RKO (cell line): Measurements from ENCODE around the gene POLR2E.

Experiments used
- DNase-seq: peaks from one replicate; pipeline ENCODE4 v3.0.0-alpha.2; 2016; ENCODE audit warnings: low spot score

Gene POLR2E

DNA sequence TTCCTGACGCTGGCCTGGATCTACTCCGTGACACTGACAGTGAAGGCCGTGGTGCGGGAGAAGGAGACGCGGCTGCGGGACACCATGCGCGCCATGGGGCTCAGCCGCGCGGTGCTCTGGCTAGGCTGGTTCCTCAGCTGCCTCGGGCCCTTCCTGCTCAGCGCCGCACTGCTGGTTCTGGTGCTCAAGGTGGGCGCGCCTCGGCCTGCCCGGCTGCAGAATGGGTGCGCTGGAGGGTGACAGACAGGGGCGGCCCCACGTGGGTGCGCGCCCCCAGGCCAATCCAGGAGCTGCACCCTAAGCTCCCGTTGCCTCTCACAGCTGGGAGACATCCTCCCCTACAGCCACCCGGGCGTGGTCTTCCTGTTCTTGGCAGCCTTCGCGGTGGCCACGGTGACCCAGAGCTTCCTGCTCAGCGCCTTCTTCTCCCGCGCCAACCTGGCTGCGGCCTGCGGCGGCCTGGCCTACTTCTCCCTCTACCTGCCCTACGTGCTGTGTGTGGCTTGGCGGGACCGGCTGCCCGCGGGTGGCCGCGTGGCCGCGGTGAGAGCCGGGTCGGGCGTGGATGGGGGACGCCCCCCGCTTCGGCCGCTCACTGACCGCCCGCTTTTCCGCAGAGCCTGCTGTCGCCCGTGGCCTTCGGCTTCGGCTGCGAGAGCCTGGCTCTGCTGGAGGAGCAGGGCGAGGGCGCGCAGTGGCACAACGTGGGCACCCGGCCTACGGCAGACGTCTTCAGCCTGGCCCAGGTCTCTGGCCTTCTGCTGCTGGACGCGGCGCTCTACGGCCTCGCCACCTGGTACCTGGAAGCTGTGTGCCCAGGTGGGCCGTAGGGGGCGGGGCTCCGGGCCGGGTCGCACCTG, 48.1 kb downstream of the POLR2E start:
- no peak for DNase-seq

DNA sequence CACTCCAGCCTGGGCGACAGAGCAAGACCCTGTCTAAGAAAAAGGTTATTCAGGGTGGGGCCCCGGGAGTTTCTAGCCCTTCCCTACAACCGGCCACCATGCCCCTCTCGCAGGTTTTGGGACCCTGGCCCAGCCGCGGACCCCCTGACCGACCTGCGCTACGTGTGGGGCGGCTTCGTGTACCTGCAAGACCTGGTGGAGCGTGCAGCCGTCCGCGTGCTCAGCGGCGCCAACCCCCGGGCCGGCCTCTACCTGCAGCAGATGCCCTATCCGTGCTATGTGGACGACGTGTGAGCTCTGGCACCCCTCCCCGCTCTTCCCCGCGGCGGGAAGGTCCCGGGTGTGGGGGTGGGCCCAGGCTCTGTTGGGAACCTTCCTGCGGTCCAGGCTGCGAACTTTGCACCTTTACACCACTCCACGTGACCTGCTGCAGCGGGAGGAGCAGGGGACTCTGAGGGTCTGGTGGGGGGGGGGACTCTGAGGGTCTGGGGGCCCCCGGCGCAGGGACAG, 49.0 kb downstream of the POLR2E start:
- DNase-seq = no peak

DNA sequence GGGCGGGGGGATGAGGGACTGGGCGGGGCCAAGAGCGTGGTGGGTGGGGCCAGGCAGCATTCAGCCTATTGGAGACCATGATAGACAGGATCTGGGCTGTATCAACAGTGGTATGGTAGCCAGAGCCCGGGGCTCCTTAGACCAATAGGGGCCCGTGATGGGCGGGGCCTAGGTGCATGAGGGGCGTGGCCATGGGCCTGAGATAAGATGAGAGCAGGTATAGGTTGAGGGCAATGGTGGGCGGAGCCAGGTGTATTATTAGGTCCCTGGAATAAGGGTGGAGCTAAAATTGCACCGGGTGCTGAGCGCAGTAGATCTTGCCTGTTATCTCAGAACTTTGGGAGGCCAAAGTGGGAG, 50.0 kb downstream of the POLR2E start:
- DNase-seq = peak; percentile 81

DNA sequence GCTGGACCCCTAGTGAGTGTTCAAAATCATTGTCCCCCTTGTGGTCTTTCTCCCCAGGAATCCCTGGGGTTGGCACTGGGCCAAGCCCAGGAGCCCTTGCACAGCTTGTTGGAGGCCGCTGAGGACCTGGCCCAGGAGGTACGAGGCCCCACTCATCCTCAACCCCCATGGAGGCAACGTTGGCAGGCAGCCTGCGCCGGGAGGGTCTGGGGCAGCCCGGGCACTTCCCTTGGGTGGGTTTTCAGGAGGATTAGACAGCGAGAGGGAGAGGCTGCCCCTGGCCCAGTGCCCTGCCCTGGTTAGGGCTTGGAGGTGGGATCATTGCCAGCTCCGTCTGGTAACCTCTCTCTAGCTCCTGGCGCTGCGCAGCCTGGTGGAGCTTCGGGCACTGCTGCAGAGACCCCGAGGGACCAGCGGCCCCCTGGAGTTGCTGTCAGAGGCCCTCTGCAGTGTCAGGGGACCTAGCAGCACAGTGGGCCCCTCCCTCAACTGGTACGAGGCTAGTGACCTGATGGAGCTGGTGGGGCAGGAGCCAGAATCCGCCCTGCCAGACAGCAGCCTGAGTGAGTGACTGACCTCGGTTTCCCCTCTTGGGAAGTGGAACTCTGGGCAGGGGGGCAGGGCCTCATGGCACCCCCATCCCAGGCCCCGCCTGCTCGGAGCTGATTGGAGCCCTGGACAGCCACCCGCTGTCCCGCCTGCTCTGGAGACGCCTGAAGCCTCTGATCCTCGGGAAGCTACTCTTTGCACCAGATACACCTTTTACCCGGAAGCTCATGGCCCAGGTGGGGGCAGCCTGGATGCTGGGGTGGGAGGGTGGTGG, 52.3 kb downstream of the POLR2E start:
- DNase-seq = no peak

DNA sequence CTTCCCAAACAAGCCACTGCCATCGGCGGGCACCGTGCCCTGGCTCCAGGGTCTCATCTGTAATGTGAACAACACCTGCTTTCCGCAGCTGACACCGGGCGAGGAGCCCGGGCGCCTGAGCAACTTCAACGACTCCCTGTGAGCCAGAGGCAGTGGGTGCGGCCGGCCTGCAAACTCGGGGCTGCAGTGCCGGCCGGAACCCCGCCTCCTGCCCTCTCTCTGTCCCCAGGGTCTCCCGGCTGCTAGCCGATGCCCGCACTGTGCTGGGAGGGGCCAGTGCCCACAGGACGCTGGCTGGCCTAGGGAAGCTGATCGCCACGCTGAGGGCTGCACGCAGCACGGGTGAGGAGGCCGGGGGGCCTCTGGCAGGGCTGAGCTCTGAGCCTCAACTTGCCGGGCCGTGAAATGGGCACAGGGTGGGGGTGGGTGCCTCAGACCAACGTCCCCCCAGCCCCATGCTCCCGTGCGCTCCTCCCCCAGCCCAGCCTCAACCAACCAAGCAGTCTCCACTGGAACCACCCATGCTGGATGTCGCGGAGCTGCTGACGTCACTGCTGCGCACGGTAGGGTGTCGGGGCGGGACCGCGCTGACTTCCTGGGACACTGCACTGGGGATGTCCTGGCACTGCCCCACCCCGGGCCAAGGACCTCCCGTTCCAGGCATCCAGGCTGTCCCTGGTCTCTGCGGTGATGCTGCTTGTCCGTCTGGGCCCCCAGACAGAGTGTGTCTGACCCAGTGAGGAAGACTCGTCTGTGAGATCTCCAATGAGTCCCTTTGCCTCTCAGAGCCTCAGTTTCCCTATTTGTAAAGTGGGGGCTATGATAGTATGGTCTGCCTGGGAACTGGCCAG, 53.1 kb downstream of the POLR2E start:
- no peak for DNase-seq

DNA sequence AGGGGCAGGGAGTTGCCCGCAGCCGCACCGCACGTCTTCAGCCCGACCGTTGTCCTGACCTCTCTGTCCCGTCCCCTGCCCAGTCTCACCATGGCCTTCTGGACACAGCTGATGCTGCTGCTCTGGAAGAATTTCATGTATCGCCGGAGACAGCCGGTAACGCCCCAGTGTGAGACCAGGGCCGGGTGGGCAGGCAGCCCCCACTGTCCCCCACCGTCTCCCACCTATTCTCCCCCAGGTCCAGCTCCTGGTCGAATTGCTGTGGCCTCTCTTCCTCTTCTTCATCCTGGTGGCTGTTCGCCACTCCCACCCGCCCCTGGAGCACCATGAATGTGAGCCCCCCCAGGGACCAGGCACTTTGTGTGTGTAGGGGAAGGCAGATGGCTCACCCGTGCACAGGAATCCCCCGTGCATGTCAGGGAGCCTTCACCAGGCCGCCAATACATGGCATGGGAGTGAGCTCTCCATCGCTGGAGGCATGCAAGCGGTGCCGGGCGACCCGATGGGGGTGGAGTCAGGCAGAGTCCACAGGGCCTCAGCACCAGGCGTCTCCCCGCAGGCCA, 53.8 kb downstream of the POLR2E start:
- no peak for DNase-seq

DNA sequence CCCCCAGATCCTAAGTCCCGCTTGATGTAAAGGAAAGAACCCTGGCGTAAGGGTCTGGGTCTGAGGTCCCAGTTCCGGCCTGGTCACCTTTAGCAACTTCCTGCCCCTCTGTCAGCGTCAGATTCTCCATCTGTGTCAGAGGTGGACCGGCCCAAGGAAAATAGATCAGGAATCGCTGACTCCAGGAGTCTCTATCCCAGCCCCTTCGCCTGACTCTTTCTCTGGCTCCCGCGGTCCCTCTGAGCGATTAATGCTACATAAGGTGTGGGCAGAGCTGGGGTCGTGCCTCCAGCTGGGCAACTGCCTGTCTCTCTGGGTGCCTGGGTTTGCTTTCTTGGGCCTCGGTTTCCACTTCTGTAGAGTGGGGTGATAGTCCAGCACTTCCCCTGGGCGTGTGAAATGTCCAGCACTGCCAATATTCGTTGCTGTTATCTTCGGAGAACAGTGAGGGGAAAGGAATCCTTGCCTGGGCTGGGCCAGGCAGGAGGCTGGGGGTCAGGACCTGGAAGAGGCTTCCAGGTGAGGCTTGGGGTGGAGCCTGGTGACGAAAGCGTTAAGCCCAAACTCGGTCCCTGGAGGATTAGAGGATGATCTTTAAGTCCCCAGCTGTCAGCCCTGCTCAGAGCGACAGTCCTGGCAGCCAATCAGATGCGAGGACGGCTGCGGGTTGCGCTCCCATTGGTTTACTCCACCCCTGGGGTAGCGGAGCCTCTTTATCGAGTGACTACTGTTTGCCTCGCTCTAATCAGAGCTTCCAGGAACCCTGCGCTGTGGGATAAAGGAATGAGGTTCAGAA, 54.5 kb downstream of the POLR2E start:
- peak; percentile 93 for DNase-seq

DNA sequence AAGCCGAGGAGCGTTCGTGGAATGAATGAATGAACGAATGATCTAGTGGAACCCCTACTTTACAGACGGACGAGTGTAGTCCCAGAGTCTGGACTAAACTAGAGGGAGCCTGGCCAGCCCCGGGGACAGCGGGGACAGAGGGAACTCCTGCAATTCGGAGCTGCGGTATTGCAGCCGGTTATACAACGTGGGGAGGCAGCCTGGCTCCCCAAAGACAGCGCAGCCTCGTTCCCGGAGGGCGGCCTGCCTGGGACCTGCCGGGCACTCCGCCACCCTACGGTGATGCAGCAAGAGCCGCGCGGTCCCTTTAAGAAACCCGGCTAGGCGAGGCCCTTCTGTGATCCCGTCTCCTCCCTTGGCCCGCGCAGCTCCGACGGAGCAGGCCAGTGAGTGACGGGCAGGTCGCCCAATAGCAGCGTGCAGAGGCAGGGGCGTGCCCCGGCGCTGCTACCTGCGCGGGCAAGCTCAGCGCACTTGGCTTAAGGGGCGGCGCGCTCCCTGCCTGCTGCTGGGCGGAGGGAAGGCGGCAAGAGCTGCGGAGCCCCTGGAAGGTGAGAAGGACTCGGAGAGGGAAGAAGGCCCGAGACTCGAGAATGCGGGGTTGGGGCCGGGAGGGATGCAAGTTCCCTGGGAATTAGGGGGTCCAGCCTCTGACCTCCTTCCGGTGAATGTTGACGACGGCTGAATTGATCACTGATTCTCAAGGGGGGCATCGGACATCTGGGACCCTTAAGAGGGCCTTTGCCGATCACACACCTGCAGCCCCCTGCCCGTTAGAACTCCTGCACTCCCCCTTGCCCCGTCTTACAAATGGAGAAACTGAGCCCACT, 55.3 kb downstream of the POLR2E start, which contains the start of gene ABCA7:
Gene ABCA7, plus strand, starts transcription at position 462 of the 830 bp plus-strand sequence. CDS start 1,255 bp downstream, outside the sequence.
- peak; percentile 98 for DNase-seq

DNA sequence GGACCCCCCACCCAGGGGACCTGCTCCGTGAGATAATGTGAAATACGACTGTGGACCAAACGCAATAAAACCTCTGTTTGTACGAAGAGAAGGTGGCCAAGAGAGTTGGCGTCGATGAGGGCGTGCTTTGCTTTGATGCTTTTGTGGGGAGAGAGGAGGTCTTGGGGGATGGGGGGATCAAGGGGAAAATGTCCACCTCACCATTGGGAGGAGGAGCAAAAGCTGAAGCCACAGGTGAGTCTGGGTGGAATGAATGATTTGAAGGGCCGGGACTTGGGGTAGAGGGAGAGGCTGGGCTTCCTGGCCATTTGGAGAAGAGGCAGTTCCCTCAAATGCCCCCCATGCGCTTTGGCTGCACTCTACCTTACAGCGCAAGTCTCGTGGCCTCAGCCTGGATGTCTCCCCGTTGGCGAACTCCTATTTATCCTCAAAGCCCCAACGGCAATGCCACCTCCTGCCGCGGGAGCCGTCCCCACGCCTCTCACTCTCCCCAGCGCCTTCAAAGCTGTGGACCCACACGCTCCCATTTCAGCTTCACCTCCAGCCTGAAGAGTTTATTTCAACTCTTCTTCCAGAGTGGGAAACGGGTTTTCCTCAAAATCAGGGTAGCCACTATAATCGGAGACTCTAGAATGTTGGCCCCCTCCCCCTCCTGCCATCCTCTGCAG, 56.1 kb downstream of the POLR2E start:
- DNase-seq = peak; percentile 29

DNA sequence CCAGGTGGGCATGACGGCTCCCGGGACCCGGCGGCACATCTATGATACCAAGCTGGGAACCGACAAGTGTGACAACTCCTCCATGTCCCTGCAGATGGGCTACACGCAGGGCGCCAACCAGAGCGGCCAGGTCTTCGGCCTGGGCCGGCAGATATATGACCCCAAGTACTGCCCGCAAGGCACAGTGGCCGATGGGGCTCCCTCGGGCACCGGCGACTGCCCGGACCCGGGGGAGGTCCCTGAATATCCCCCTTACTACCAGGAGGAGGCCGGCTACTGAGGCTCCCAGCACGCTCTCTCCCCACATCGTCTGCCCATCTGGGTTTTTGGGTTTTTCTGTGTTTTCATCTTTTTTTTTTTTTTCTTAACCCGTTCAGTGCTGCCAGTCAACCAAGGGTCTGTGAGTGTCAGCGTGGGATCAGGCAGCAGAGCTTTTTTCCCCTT, 57.5 kb downstream of the POLR2E start:
- DNase-seq = no peak
